Skin epidermis (tissue), 12 donors: ENCODE data around the gene MSI2.

ENCODE experiments used
- H3K27ac ChIP-seq, 21 experiments: fragments of 200-600 bp; sonication (generic) in 11 of 21; one replicate each; pipeline ENCODE4 v1.5.0; 2020; ENCODE audit warnings: mild to moderate bottlenecking in 3 of 21, inconsistent platforms in 2 of 21, moderate library complexity in 2 of 21
- H3K4me3 ChIP-seq, 7 experiments: fragments of 200-600 bp; sonication (generic) in 2 of 7; one replicate each; pipeline ENCODE4 v1.5.0; 2020; ENCODE audit warnings: inconsistent platforms in 2 of 7, mild to moderate bottlenecking in 2 of 7, moderate library complexity in 1 of 7

The MSI2 gene

GRCh38 chr17:57311281-57312216, 55.2 kb downstream of the MSI2 start:
- Histone ChIP-seq H3K27ac (no peak overlapping the region), H3K4me3 (no peak overlapping the region)

DNA sequence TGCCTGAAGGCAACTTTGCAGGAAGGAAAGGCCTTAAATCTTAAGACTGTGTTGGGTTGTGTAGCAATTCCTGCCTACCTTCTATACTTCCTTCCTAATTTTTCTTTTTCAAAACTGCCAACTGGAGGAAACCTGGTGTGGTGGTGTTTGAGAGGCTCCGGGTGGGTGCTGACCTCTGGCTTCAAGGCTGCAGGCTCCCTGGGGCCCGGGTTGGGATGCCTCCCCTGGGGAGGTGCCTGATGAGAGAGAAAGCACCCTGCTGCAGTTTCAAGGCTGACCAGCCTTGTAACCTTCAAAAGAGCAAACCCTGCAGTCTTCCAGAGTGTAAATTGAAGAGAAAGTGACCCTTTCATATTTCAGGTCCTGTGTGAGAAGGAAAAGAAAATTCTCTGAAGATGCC, 55.9 kb downstream of the MSI2 start:
- no peak overlapping the region for H3K27ac ChIP-seq

DNA sequence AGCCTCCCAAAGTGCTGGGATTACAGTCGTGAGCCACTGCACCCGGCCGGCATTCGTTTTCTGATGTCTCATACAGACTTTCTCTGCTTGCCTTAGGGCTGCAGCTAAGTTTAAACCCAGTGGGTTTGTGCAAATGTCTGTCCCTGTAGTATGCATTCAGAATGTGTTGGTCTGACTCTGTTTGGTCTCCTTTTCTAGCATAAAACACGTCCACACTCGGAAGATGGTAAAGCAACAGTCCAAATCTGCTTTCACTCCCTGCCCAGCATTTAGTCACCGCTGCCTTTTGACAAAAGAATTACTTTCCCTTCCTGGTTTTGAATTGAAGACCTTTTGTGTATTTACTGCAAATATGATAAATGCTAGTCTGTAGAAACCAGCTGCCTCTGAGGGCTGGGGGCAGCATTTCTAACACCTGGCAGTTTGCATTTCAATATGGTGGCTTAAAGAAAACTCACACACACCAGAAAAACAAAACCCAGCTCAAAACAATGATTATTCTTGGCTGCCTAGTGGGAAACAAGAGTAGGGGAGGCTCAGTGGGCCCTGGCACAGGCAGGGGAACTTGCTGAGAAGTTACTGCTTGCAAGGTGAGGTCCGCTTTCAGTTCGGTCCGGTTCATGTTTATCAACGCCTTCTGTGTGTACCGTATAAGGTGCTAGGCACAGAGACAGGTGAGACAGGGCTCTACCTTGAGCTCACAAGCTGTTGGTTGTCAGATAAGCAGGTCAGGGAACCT, 56.9 kb downstream of the MSI2 start:
- no peak overlapping the region for H3K4me3 ChIP-seq
- no peak overlapping the region for H3K27ac ChIP-seq

More for the DNA sequence above, 55.9 kb downstream of the MSI2 start:
- H3K4me3 ChIP-seq: no peak overlapping the region

GRCh38 chr17:57315061-57316015, 59.0 kb downstream of the MSI2 start:
- no peak overlapping the region for H3K27ac ChIP-seq
- H3K4me3 ChIP-seq: no peak overlapping the region

DNA sequence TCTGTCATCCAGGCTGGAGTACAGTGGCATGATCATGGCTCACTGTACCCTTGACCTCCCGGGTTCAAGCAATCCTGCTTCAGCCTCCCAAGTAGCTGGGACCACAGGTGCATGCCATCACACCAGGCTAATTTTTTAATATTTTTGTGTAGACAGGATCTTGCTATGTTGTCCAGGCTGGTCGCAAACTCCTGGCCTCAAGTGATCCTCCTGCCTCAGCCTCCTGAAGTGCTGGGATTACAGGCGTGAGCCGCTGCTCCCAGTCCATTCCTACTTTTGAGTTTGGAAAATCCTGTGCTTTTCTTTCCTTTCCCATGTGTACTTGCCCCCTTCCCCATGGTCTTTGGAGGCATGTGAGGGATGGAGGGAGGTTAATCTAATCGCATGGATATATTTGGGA, 60.0 kb downstream of the MSI2 start:
- H3K4me3 ChIP-seq: no peak overlapping the region
- H3K27ac ChIP-seq: no peak overlapping the region

- H3K4me3 ChIP-seq: no peak overlapping the region
- no peak overlapping the region for H3K27ac ChIP-seq
Observed at GRCh38 chr17:57317079-57317478, 60.8 kb downstream of the MSI2 start.

- Histone ChIP-seq H3K27ac (no peak overlapping the region), H3K4me3 (no peak overlapping the region)
Observed at GRCh38 chr17:57318913-57319312, 62.6 kb downstream of the MSI2 start.

DNA sequence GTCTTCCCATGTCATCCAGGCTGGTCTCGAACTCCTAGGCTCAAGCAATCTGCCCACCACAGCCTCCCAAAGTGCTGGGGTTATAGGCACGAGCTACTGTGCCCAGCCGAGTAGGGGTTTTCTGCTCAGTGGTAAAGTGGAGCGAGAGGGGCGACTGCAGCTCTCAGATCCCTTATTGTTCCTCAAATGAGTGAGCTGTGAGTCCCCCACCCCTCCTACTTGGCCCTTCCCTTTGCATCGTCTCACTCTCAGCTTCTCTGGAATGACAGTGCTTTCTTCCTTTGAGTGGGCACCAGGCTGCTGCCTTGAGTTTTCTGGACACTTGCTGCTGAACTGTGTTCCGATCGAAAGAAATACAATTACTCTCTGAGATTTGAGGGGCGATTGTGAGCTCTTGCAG, 63.5 kb downstream of the MSI2 start:
- H3K4me3 ChIP-seq: no peak overlapping the region
- H3K27ac ChIP-seq: no peak overlapping the region

DNA sequence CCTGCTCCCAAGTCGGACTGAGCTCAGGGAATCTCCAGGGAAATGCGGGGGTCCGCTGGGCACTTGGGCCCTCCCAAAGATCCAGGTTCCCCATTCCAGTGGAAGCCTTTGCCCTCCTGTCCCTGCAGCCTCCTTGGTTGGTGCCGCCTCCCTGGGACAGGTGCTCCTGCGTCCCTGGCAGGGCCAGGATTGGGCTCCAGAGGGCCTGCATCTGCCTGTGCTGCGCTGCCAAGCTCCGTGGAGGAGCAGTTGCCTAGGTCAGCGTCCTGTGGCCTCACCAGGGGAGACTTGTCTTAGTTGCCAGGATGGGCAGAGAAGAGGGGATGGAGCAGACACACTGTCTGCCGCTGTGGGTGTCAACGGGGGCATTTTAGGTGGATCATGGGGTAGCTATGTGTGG, 67.1 kb downstream of the MSI2 start:
- H3K27ac ChIP-seq: no peak overlapping the region
- no peak overlapping the region for H3K4me3 ChIP-seq

- no peak overlapping the region for H3K27ac ChIP-seq
Observed at GRCh38 chr17:57324060-57324459, 67.7 kb downstream of the MSI2 start.

GRCh38 chr17:57324631-57325030, 68.3 kb downstream of the MSI2 start:
- no peak overlapping the region for H3K4me3 ChIP-seq
- H3K27ac ChIP-seq: no peak overlapping the region

More at GRCh38 chr17:57324060-57324459, 67.7 kb downstream of the MSI2 start:
- no peak overlapping the region for H3K4me3 ChIP-seq

DNA sequence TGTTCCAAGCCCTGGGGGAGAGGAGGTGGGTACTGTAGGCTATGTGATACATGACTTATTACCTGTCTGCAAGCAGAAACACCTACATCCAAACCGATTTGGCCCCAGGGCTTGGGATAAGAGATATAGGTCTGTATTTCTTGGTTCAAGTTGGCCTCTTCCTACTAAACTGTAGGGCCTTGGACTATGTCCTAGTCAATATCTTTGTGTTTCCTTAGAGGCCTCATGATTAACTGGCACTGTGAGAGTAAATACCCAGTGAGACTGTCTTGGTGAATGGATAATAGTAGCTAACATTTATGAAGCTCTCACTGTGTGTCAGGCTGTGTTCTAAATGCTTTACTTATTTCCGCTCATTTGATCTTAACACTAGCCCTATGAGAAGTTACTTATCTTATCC, 70.0 kb downstream of the MSI2 start:
- Histone ChIP-seq H3K27ac (no peak overlapping the region), H3K4me3 (no peak overlapping the region)

- no peak overlapping the region for H3K4me3 ChIP-seq
- no peak overlapping the region for H3K27ac ChIP-seq
Observed at GRCh38 chr17:57326764-57327163, 70.4 kb downstream of the MSI2 start.

DNA sequence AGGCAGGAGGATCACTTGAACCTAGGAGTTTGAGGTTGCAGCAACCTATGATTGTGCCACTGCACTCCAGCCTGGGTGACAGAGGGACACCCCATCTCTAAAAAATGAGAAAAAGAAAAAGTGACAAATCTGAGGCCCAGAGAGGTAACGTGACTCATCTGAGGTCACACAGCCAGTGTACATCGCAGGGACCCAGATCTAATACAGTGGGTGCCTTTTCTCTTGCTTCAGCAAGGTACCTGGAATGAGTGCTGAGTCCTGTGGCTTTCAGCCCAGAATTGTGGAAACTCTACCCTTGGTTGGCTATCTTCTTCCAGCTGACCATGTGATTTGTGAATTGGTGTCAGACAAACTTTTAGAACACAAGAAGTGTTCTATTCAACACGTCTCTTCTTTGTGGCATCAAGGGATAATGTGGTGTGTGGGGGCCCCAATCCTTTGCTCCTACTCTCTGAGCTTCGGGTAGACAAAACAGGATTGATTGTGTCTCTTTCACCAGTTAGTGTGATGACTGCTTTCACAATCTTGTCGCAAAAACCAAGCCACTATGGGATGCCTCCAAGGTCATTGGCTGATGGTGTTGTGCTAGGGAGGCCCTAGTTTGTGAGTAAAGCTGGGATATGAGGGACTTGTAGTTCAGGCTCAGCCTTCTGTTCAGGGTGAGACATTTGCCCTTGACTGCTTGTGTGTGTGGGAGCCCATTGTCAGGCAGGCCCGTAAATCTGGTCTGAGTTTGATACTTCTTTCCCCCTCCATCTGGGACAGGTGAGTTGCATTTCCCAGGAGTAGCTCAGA, 71.0 kb downstream of the MSI2 start:
- no peak overlapping the region for H3K4me3 ChIP-seq
- H3K27ac ChIP-seq: no peak overlapping the region

DNA sequence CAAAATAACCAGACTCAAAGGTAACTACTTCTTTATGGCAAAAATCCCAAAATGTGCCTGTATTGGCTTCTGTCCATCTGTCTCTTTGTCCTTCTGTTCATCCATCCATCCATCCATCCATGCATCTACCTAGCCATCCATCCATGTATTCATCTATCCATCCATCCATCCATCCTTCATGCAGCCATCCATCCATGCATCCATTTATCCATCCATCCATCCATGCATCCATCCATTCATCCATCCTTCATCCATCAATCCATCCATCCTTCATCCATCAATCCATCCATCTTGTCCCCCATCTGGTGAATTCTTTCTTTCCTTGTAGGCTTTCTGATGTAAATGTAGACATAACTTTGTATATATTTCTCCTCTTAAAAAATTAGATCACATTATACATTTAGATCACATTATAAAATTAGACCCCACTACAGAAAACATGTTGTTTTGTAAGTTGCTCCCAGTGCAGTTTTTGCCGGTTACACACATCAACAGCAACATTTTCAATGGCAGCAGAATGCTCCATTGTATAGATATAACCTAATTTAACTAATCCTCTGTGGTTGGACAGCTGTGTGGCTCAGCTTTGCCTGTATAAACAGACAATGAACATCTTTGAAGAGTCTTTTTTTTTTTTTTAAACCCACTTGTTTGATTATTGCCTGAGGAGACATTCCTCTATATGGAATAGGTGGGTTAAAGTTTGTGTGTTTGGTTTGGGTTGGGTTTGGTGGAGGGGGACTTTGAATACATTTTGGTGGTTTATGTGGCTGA, 72.0 kb downstream of the MSI2 start:
- H3K27ac ChIP-seq: no peak overlapping the region

GRCh38 chr17:57329380-57330214, 73.3 kb downstream of the MSI2 start:
- no peak overlapping the region for H3K27ac ChIP-seq
- no peak overlapping the region for H3K4me3 ChIP-seq

More for the DNA sequence above, 72.0 kb downstream of the MSI2 start:
- no peak overlapping the region for H3K4me3 ChIP-seq

DNA sequence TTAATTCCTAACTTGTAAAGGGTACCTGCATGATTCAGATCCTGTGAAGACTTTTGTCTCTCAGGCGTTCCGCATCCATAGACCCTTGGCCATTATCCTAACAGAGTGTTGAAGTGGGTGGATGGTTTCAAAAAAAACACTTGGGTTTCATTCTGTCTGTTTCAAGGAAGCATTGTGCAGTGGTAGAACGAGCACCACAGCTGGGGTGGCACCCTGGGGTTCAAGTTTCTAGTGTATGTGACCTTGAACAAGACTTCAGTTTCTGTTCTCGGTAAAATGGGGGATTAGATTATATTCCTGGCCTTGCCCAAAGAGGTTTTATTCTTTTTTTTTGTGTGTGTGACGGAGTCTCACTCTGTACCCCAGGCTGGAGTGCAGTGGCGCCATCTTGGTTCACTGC, 74.3 kb downstream of the MSI2 start:
- Histone ChIP-seq H3K4me3 (no peak overlapping the region), H3K27ac (no peak overlapping the region)
